DMS79 treated with DMSO at 0.1 percent for 48 hours (cell line): Measurements from ENCODE around the gene FARS2.

Experiments
- DNase-seq: peaks from one replicate; lab custom pipeline; 2025; lab: John Stamatoyannopoulos, UW

FARS2 gene

DNA sequence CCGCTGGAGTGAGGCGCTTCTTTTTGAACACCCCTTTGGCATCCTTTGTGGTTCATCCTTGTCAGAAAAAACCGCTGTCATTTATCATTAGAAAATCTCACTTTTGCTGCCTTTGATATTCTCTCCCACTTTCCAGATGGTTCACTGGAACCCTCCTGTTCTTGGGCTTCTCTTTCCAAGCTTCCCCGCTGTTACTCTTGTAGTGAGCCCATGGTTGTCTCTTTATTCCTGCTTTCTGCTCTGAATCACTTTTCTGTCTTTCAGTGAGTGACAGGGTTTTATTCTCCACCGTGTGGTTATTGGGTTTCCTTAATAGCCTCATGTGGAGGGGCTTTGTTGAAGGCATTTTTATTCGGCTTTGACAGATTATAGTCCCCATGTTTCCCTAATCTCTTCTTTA, 117.0 kb downstream of the FARS2 start:
- no peak for DNase-seq

DNA sequence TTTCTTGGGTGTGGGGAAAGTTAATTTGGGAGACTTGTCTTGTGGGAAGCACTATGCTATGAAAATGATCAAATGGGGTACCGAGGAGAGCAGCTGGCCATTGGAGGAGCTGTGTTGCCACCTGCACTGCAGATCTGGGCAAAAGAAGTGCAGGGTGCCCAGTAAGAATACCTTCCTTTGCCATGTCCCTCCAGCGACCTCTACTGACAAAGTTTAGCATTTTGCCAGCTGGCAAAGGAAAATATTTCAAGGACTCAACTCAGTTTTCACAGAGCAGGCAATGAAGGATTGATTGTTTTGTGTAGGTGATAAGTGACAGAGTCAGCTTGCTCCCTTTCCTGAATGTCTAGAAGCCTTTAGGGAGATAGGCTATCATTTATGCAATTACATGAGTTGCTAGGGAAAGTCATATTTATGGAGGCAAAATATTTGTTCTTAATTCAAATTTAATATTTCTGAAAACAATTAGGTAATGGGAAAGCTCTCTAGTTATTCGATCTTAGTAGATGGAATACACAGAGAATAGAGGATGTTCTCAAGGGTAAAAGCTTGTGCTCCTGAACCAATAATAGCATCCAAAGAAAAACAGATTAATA, 118.4 kb downstream of the FARS2 start:
- DNase-seq: no peak

DNA sequence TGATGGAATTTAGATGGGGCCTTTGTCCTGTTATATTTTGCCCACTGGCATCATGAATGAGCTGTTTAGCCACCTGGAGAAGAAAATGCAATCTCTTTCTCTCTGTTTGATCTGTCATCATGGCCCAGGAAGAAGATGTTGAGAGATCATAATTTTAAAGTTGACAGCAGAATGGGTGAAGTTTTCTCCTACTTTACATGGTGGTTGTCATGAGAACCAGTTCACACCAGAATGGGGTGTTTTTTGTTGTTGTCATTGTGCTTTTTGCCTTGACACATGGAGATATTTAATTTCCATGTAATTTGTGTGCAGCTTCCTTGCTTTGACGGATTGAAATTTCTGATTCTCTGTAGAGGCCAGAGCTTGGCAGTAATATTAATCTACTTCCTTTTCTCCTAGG, 122.5 kb downstream of the FARS2 start:
- DNase-seq: no peak

DNA sequence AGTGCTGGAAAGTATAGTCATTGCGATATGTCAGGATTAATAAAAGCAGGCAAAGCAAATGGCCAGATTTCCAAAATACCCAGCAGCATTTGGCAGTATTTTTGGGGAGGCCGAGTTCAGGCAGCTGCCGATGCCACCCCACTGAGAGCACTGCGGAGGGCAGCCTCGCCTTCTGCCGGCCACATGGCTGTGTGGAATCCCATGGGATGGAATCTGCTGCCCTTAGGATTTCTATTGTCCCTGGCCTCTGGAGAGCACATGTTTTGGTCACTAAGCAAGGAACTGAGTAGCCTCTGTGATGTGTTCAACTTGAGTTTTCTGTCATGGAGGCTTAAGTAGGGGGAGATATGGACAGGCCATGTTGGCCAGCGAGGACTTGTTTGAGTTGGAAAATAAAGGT, 123.0 kb downstream of the FARS2 start:
- no peak for DNase-seq

DNA sequence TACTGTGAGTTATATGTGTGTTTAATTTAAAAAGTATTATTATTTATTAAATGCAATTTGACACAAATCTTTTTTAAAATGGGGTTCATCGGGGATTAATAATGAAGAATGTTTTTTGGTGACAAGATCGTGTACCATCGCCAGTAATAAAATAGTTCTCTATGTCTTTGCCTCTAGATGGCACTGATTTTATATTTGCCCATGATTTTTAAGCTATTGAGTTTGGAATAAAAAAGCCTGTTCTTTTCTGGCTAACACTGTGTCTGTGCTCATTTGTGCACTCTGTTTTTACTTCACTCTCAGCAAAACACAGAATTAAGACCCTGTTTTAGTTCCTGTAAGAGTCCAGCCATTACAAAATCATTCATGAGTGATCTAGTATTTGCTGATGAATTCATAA, 127.0 kb downstream of the FARS2 start:
- DNase-seq: no peak

DNA sequence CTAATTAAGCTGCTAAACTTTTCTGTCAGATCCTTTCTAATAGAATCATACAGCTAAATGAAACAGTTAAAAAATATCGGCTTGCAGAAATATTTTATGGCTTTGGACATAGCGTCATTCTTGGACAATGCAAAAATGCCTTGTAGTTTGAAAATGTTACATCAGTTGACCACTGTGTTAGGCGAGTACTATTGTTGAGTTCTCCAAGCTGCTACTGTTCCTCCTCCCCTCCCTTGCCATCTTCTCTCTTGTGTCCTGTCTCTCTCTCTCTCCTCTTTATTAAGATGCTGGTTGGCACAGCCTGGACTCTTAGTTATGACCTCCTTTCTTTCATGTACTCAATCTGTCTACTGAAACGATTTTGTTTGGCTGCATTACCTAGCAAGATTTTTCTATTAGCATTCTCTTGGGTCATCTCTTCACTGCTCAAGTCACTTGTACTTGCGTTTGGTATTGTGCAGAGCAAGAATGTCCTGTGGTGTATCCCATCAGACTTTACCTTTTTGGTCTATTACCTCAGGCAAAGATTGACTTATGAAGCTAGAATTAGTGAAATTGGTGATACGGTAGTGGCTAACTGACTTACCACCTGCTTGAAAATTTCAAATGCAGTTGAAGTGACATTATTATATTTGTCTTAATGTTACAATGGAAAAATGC, 127.9 kb downstream of the FARS2 start:
- no peak for DNase-seq

DNA sequence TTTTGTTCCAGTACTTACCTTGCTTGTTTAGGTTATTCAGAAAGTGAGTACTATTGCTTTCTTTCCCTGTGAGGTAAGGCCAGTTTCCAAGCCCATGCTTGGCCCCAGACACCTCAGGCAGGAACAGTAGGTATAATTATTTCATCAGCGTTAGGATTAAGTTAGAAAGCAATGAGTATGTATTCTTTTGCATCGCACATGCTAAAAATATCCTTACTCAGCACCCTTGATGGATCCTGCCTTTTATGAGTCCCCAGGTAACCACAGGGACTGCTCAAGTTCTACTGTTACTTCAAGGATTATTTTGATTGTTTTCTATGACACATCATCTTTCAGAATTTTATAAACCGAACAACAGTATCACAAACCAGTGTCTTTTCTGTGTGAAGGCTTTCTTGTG, 128.9 kb downstream of the FARS2 start:
- DNase-seq: no peak

DNA sequence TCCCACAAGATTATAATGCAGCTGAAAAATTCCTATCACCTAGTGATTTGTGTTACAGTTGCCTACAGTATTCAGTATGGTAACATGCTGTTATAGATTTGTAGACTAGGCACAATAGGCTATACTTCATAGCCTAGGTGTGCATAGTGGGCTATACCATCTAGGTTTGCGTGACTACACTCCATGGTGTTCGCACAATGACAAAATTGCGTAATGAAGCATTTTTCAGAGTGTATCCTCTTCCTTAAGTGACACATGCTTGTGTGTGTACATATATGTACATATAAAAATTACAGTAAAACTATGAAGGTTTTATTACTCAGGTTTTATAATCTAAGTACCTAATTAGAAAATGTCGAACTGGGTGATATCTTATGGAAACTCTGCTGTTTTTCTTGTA, 133.0 kb downstream of the FARS2 start:
- no peak for DNase-seq

DNA sequence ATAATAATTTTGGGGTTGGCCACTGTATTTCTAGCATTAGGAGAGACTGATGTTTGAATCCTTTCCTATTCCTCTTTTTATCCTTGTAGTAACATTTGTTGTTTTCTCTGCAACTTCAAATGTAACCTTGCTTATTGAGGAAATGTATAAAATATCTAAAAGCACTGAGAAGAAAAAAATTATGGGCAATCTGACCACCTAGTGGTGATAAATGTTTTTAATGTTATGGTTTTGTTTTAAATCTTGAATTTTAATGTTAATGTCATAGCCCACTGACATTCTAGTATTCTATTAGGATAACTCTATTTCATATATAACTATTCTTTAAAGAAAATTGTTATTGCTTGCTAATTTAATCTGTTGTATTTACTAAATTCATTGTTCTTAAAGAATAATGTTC, 134.4 kb downstream of the FARS2 start:
- no peak for DNase-seq

DNA sequence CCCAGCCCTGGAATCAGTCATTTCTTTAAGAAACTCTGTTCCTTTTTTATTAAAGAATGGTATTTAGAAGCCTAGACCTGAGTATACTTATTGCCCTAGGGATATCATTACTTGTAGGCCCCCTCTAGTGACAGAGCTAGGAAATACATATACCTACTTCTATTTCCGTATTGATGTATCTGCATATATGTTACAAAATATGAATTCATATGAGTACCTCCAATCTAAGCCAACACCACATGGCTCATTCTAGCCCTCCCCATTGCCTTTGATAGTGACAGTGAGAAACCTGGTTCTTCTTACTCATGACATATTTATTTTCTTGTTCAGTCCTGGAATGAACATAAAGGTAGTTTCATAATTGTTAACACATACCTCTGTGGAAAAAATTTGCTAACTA, 137.2 kb downstream of the FARS2 start:
- DNase-seq: peak; percentile 10

DNA sequence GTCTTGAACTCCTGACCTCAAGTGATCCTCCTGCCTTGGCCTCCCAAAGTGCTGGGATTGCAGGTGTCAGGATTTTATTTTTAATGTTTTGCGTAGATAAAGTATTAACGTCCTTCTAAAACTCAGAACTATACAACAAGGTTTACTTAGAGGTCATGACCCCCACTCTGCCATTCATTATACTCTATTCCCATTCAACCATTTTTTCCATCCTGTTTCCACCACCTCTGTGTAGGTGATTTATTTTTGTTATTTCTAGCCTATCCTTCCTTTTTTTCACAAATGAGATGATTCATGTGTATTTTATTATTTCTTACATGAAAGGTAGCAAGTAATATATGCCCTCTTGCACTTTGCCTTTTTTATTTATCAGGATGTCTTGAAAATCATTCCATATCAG, 138.1 kb downstream of the FARS2 start:
- DNase-seq: no peak

DNA sequence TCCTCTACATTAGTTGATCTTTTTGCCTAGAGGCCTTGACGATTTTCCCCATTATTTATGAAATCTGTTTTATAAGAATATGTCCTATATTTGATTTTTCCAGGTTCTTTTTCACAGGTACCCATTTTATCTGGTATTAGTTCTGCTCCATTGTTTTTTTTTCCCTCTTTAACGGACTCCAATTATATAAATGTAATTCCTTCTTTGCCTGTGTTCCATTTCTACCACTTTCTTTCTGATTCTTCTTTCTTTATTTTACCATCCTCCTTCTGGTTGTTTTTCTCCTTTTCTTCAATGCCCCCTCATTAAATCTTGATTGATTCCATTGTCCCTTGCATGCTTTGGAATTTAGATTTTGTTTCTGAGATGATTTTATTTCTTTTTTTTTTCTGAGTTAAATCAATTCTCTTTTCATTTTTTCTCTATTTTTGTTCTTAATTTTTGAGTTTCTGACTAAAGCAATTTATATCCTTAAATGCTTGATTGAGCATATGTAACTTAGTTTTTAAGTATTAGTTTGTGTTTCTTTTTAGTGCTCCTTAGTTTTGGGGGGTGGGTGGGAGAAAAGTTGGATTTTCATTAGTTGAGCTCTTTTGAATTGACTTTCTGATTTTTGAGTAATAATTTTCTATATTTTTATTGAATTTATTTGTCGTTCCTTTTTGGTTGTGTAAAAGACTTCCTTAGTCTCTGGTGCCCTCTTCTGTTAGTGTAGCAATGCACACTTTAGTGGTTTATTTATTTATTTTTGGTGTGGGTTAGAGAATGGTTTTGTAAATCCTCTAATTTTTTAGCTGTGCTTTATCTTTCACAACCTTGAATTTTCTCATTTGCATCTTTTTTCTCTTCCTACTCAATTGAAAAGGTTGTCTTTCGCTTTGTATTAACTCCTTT, 140.8 kb downstream of the FARS2 start:
- no peak for DNase-seq

DNA sequence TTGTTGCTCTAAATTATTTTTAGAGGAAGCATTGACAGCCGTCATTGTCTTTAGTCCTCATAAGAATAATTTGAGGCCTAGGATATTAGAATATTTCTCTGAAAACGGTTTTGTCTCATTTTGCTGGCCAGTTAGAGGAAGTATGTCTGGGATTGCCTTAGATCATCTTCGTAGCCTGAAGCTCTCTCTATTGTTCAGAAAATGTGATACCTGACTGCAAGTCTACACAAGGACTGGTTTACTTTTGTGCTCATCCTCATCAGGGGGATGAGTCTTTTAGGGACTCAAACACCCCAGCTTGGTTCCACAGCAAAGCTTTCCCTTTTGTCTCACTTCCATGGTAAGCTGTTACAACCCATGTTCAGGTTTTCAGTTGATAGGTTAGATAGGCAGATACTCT, 141.8 kb downstream of the FARS2 start:
- DNase-seq: no peak

DNA sequence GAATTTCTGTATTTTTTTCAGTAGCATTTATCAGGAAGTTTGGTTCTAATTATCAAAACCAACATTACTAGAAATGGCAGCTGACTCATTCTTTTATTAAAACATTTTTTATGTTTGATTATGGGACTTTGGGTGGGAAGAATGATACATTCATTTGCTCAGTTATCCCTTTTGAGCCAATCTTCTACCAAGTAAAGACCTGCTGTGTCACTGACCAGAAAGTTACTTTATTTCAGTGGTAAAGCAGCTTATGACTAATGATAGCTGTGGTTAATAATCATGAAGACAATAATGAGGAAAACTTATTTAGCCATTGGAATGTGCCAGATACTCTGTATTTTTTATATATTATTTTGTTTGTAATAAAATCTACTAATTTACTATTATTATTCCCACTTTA, 142.3 kb downstream of the FARS2 start:
- DNase-seq: no peak

DNA sequence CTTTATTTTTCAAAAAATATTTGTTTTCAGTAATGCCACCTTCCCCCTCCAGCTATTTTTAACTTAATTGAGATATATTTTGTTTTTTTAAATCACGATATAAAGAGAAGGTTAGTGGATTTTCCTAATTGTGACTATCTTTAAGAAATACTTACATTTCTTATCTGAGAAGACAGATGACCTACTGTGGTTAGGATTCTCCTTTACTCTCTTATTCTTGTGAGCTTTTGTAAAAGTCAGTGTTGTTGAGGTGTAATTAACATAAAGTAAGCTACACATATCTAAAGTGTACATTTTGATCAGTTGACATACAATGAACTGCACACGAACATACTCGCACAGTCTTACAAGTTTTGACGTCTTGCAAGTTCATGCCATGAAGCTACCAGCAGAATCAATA, 144.7 kb downstream of the FARS2 start:
- DNase-seq: no peak

DNA sequence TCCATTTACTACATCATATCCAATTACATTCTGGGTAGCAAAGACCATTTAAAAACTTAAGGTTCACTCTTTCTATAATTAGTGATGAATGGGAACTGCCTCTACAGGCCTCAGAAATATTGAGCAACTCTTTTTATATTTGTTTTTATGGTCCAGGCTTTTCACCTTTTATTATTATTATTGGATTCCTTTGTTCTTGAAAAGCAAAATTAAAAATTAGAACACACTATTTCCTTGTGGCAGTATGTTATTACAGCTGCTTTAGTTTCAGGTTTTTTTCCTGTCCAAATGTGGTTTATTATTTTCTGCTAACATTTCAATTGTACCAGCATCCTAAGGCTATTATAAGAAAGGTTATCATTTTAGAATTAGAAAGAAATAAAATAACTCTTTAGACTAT, 150.1 kb downstream of the FARS2 start:
- DNase-seq: no peak

DNA sequence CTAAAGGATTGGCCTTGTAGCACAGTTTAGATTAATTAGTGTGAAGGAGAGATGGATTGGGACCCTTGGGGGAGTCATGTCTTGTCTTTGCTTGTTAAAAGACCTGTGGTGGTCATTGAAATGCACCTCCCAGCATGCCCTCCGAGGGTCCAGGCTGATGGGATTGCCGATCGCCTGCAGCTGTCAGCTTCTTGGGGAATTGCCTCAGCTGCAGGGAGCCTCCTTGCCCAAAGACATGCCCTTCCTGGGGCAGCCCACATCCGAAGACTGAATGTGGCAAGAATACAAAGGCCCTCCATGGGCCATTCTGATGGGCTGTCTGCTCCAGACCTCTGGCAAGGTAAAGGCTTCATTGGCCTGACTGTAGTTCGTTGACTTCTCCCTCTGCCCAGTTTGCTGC, 150.7 kb downstream of the FARS2 start:
- no peak for DNase-seq

DNA sequence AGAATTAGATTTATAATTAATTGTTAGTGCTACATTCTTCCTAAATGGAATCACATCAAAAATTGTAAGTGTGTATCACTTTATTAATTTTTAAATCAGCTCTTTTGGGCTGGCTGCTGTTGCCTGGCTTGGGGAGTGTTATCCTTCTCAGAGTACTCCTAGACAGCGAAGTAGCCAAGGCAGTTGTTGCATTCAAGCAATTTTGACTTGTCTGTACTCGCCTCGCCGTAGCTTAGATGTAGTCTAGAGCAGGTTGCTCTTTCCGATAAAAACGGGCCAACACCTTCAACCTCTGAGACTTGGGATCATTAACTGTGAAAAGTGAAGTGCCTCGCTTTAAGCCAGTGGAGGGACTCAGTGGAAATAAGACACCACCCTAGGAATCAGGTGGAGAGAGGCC, 151.3 kb downstream of the FARS2 start:
- DNase-seq: peak; percentile 72

DNA sequence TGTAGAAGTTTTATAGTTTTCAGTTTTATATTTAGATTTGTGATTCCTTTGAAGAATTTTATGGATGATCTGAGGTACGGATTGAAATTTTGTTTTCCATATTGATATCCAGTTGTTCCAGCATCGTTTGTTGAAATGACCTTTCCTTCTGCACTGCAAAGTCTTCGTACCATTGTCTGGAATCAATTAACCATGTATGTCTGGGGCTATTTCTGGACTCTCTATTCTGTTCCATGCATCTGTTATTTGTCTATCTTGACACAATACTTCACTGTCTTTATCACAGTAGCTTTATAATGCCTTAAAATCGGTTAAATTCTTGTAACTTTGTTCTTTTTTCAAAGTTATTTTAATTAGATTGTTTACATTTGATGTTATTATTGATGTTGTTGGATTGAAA, 154.9 kb downstream of the FARS2 start:
- no peak for DNase-seq

DNA sequence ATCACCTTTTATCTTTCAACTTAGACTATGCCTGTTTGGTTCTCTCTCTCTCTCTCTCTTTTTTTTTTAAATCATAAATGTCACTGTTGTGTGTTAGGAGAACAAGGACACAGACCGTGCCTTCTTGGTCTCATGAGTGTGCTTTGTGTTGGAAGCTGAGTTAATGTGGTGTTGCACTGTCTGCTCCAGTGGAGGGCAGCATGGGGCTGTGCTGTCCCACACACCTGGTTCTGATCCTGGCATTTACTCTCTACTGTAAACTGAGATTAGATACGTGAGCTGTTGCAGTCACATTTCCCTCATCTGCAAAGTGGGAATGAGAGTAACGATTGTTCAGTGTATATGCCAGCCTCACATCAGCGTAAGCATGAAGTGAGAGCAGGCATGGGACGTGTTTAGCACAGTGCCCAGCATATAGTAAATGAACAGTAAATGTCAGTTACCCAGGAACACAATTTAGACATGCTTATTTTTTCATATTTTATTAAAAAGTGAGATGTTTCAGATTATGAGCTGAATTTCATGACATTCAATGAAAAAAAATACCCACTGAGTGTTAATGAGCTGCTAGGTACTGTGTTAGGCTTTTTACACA, 161.1 kb downstream of the FARS2 start:
- DNase-seq: no peak

DNA sequence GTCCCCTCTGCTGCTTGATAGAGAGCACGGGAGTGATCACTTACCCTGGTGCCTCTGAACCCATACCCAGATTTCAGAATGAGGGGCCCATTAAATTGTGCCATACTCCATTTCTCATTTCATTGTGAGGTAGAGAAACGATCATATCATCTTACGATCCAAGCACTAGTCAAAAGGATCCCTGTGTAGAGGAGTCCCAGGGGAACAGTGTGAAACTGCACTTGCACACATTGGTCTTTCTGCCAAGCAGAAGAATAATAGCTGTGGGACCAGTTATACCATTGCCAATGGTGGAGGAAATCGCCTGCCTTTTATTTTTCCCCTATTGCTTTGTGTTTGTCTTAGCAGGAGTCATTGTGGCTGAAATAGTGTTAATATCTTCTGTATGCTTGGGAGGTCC, 161.9 kb downstream of the FARS2 start:
- DNase-seq: no peak

DNA sequence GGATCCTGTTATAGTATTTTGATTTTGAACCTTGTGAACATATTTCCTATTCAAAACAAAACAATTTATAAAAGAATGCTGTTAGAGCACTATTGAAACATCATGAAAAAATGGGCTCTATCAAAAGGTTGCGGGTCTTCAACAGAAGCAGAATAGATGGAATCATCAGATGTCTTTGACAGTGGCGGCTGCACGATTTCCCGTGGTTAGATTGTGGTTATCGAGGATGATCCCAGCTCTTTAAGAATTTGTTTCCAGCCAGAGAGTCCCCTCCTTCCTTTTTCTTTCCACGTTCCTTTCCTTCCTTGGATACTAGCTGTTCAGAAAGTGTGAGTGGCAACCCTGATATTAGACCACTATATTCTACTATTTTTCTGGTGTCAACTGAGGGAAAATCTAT, 163.4 kb downstream of the FARS2 start:
- no peak for DNase-seq

DNA sequence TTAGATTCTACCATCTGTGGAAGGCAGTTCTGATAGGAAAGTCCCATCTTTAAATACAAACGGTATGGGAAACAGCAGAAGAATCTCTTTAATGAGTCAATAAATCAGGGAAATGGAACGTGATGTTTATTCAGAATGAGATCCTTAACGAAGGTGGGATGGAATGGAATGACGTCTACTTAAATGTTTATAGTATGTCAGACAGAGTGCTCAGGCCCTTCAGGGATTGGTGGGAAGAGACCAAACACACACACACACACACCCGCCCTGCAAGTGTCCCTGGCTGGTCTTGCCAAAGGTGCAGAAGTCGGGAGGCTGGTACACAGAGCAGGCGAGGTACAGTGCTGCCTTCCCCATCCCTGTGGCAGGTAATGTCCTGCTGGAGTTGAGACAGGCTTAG, 164.0 kb downstream of the FARS2 start:
- no peak for DNase-seq
